ENCODE data around the gene IZUMO4.

Gene IZUMO4

DNA sequence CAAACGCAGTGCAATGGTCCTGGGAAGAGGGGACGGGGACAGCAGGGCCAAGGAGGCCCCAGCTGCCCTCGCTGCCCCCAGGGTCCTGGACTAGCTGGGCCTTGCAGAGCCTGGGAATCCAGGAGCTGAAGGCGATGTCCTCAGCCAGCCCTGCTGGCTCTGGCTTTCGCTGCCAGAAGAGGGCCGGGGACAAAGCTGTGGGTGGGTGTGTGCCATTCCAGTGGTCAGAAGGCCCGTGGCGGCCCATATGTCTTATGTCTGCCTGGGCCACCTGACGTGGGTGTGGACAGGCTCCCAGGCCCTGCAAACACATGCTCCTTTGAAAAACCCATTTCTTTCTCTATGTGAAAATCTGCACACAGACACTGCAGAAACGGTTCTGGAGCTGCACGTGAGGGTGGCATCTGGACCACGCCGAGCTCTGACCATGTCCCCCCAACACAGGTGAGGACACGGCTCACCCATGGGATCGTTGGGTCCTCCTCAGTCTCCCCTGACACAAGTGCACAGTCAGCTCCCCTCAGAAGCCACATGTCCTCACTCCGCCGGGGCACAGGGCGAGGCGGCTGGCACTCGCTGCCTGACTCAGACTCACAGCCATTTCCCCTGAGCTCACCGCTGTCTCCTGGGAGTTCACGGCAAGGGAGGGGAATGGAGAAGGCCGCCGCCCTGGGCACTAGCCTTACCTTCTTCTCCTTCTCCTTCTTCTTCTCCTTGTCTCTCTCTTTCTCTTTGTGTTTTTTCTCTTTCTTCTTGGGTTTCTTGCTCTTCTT, 16.9 kb downstream of the IZUMO4 start:
- no peak overlapping the region for H3K4me3 ChIP-seq (ENCODE audit: low read length)
- peaks cover 99% of the 10 kb centered on the region for H3K36me3 ChIP-seq (ENCODE audit: insufficient read depth, low read length)
- H3K4me1 ChIP-seq (ENCODE audit: insufficient read depth, low read length) = no peaks in the 10 kb centered on the region
- no peak overlapping the region for H2AFZ ChIP-seq (ENCODE audit: low read depth, low read length)
- H3K27me3 ChIP-seq (ENCODE audit: insufficient read depth, low read length) = no peaks in the 10 kb centered on the region
- no peaks in the 10 kb centered on the region for H3K9me3 ChIP-seq (ENCODE audit: low read length)

DNA sequence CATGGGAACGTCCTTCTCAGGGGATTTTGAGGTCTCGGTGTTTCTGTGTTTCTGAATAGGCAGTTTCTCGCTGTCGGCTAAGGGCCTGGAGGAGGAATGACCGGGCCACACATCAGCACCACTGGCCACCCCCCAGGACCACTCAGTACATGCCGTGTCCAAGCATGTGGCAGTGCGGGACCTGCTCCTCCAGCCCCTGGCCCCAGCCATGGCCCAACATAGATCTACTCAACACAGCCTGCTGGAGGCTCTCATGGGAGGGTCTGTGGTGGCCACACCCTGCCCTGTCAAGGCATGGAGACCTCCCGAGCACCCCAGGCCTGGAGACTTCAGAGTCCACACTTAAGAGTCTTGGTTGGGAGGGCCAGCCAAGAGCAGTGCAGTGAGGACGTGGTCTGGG, 17.5 kb downstream of the IZUMO4 start:
- Histone ChIP-seq H3K4me3 (ENCODE audit: low read length) (no peak overlapping the region), H3K36me3 (ENCODE audit: insufficient read depth, low read length) (peaks cover 97% of the 10 kb centered on the region), H3K4me1 (ENCODE audit: insufficient read depth, low read length) (no peaks in the 10 kb centered on the region), H3K9me3 (ENCODE audit: low read length) (no peaks in the 10 kb centered on the region), H3K27me3 (ENCODE audit: insufficient read depth, low read length) (no peaks in the 10 kb centered on the region), H2AFZ (ENCODE audit: low read depth, low read length) (no peak overlapping the region)

DNA sequence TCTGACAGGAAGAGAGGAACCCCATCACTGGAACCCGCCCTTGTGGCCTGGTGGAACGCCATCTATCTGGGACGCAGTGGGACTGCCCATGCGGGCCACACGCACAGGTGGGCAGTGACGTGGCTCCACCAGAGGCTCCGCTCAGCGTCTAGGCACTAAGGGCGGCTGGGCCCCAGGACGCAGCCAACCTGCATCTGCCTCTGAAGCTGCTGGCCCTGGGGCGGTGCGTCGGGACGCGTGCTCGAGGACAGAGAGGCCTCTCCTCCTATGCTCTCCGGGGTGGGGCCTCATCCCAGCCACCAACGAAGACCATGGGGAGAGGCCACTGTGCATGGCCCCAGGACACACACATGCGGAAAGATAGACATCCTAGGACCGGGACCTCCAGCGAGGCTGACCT, 18.1 kb downstream of the IZUMO4 start:
- Histone ChIP-seq H3K27me3 (ENCODE audit: insufficient read depth, low read length) (no peaks in the 10 kb centered on the region), H3K4me3 (ENCODE audit: low read length) (no peak overlapping the region), H3K36me3 (ENCODE audit: insufficient read depth, low read length) (peaks cover 91% of the 10 kb centered on the region), H2AFZ (ENCODE audit: low read depth, low read length) (no peak overlapping the region), H3K9me3 (ENCODE audit: low read length) (no peaks in the 10 kb centered on the region), H3K4me1 (ENCODE audit: insufficient read depth, low read length) (no peaks in the 10 kb centered on the region)

DNA sequence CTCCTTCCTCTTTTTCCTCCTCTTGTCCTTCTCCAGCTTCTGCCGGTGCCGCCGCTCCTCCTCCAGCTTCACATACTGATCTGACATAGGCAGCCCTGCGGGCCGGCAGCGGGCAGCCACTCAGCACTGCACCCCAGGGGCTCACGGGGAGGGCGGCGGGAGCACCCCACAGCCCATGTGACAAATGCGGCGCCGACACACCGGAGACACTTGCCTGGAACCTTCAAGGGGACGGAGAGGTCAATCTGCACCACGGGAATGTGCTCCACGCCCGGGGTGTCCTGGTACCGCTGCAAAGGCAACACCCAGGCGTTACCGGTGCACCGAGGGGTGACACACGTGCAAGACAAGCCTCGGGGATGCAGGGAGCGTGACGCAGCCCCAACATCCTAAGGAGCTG, 18.6 kb downstream of the IZUMO4 start:
- Histone ChIP-seq H3K4me3 (ENCODE audit: low read length) (no peak overlapping the region), H3K9me3 (ENCODE audit: low read length) (no peaks in the 10 kb centered on the region), H2AFZ (ENCODE audit: low read depth, low read length) (no peak overlapping the region), H3K36me3 (ENCODE audit: insufficient read depth, low read length) (peaks cover 91% of the 10 kb centered on the region), H3K27me3 (ENCODE audit: insufficient read depth, low read length) (no peaks in the 10 kb centered on the region), H3K4me1 (ENCODE audit: insufficient read depth, low read length) (no peaks in the 10 kb centered on the region)

DNA sequence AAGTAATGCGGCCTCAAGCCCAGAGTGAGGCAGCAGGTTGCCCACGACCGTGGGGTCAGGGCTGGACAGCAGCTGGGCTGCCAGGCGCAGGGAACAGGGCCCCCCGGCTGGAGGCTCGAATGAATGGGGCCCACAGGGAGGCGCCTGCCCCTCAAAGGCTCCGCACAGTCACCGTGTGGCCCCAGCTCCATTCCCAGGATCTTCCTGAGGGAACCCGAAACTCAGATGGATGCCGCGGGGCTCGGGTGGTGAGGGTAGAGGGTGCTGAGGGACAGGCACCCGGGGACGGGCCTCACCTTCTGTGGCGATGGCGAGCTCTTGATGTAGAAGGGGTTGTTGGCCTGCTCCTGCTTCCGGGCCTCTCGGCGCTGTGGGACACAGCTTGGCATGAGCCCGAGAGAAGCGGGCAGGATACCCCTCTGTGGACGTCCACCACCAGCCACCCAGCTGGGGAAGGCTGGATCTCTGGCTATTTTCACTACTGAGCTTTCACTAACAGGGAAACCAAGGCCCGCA, 19.3 kb downstream of the IZUMO4 start:
- H2AFZ ChIP-seq (ENCODE audit: low read depth, low read length) = no peak overlapping the region
- no peaks in the 10 kb centered on the region for H3K4me1 ChIP-seq (ENCODE audit: insufficient read depth, low read length)
- H3K27me3 ChIP-seq (ENCODE audit: insufficient read depth, low read length) = no peaks in the 10 kb centered on the region
- peaks cover 91% of the 10 kb centered on the region for H3K36me3 ChIP-seq (ENCODE audit: insufficient read depth, low read length)
- H3K4me3 ChIP-seq (ENCODE audit: low read length) = no peak overlapping the region
- no peaks in the 10 kb centered on the region for H3K9me3 ChIP-seq (ENCODE audit: low read length)

DNA sequence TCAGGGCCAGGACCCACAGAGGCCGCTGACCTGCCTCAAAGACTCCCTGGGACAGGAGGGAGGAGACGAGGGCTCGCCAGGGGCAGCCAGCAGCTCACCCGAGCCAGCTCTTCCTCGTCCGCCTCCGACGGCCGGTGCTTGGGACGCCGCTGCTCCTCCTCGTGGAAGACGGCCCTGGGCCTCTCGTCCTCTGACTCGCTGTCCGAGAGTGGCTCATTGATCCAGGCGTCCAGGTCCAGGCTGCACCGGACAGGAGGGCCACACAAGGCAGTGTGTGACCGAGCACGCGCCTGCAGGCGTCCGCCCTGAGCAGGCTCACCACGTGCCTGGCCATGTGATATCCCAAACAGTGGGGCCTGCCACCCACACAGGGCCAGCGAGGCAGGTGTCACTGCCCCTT, 19.8 kb downstream of the IZUMO4 start:
- H2AFZ ChIP-seq (ENCODE audit: low read depth, low read length) = no peak overlapping the region
- H3K9me3 ChIP-seq (ENCODE audit: low read length) = no peaks in the 10 kb centered on the region
- H3K36me3 ChIP-seq (ENCODE audit: insufficient read depth, low read length) = peaks cover 91% of the 10 kb centered on the region
- H3K4me1 ChIP-seq (ENCODE audit: insufficient read depth, low read length) = no peaks in the 10 kb centered on the region
- no peak overlapping the region for H3K4me3 ChIP-seq (ENCODE audit: low read length)
- no peaks in the 10 kb centered on the region for H3K27me3 ChIP-seq (ENCODE audit: insufficient read depth, low read length)

DNA sequence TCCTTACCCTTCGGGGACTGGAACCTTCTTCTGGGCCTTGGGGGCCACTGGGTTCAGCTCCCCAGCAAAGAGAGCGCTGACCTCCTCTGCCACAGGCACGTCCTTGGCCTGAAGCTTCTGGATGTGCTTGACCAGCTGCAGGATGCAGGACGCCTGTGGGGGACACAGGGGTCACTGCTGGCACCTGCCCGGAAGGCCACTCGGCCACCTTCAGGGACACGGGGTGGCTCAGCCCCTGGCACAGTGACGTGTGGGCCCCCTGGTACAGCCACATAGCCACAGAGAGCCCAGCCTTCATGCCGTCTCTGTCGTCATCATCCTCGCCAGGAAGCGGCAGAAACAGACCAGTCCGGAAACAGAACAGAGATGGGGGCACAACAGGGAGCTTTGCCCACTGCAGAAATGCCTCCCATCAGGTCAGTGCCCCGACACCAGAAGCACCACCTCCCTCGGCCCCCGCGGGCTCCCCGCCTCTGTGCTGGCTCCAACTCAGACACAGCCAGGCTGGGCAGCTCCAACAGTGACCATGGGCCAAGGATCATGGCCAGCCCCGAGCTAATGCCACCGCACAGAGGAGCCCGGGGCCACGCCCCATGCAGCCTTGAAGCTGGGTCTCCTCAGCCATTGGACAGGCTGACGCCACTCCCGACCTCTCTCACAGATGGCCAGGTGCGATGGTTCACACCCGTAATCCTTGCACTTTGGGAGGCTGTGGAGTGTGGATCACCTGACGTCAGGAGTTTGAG, 20.7 kb downstream of the IZUMO4 start:
- Histone ChIP-seq H3K9me3 (ENCODE audit: low read length) (no peaks in the 10 kb centered on the region), H3K4me1 (ENCODE audit: insufficient read depth, low read length) (no peaks in the 10 kb centered on the region), H3K27me3 (ENCODE audit: insufficient read depth, low read length) (no peaks in the 10 kb centered on the region), H3K36me3 (ENCODE audit: insufficient read depth, low read length) (peaks cover 91% of the 10 kb centered on the region), H2AFZ (ENCODE audit: low read depth, low read length) (no peak overlapping the region), H3K4me3 (ENCODE audit: low read length) (no peak overlapping the region)

DNA sequence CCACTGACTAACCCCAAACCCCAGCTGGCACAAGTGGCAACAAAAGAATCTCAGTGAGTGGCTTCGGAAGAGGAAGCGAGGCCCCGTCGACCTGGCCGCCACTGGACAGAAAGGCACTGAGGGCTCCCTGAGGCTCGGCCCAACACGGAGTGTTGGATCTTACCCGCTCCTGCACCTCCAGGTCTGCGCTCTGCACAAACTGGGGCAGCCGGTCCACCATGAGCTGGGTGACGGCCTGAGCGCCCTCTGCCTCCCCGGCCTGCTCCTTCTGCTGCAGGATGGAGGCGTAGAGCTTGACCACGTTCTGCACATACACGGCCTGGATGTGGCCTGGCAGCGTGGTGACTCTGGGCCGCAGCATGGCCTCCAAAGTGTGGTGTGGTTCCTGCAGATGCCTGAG, 21.7 kb downstream of the IZUMO4 start:
- H3K9me3 ChIP-seq (ENCODE audit: low read length) = no peaks in the 10 kb centered on the region
- H3K4me1 ChIP-seq (ENCODE audit: insufficient read depth, low read length) = no peaks in the 10 kb centered on the region
- H2AFZ ChIP-seq (ENCODE audit: low read depth, low read length) = no peak overlapping the region
- peaks cover 93% of the 10 kb centered on the region for H3K36me3 ChIP-seq (ENCODE audit: insufficient read depth, low read length)
- no peak overlapping the region for H3K4me3 ChIP-seq (ENCODE audit: low read length)
- H3K27me3 ChIP-seq (ENCODE audit: insufficient read depth, low read length) = no peaks in the 10 kb centered on the region

DNA sequence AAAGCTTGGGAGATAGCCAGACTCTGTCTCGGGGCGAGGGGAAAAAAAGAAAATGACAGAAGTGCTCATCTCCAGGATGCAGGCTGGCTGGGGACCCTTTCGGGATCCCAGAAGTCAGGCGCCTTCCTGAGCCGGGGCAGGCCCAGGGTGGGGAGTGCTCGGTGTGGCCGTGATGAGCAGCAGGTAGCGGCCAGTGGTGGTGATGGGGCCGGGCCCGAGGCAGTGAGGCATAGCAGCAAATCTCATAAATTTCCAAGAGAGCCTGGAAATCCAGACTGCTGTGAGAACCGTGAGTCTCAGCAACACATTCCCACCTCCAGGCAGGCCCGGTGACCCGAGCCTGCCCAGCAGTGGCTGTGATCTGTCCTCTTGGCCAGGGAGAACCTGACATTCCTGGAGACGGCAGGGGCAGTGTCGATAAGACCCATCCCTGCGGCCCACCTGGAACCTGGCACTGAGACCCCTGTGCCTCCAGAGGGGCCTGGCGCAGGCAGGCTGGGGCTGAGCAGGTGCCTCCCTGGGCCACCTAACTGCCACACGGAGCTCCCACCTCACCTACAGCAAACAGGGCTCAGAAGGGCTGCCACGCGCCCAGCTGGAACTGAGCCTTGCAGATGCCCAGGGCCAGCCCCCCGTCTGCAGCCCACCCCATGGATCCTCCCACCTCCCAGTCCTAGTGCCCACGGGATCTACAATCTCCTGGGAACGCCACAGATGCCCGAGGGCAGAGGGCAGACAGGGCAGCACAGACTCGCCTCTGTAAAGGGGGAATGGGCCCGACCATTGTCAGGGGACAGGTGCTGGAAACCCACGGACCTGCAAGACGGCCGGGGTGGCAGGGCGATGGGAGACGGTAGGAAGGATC, 23.4 kb downstream of the IZUMO4 start:
- no peak overlapping the region for H3K4me3 ChIP-seq (ENCODE audit: low read length)
- H3K36me3 ChIP-seq (ENCODE audit: insufficient read depth, low read length) = peaks cover 87% of the 10 kb centered on the region
- H3K9me3 ChIP-seq (ENCODE audit: low read length) = no peaks in the 10 kb centered on the region
- no peaks in the 10 kb centered on the region for H3K27me3 ChIP-seq (ENCODE audit: insufficient read depth, low read length)
- no peaks in the 10 kb centered on the region for H3K4me1 ChIP-seq (ENCODE audit: insufficient read depth, low read length)
- no peak overlapping the region for H2AFZ ChIP-seq (ENCODE audit: low read depth, low read length)

DNA sequence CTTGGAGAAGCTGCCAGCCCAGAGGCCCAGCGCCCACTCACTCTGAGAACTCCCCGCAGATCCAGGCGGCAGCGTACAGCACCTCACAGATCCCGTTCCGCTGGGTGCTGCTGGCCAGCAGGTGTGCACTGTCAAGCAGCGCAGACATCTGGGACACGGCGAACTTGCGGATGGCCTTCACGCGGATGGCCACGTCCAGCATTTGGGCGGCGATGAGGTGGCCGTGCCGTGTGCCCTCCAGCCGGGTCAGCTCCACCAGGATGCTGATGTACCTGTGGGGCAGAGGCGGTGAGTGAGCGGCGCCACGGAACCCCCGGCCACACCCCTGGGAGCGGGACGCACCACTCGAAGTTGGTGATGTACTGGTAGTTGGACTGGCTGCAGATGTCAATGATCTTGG, 24.1 kb downstream of the IZUMO4 start:
- Histone ChIP-seq H3K36me3 (ENCODE audit: insufficient read depth, low read length) (peaks cover 82% of the 10 kb centered on the region), H3K4me1 (ENCODE audit: insufficient read depth, low read length) (no peaks in the 10 kb centered on the region), H3K4me3 (ENCODE audit: low read length) (no peak overlapping the region), H3K27me3 (ENCODE audit: insufficient read depth, low read length) (no peaks in the 10 kb centered on the region), H2AFZ (ENCODE audit: low read depth, low read length) (no peak overlapping the region), H3K9me3 (ENCODE audit: low read length) (no peaks in the 10 kb centered on the region)

DNA sequence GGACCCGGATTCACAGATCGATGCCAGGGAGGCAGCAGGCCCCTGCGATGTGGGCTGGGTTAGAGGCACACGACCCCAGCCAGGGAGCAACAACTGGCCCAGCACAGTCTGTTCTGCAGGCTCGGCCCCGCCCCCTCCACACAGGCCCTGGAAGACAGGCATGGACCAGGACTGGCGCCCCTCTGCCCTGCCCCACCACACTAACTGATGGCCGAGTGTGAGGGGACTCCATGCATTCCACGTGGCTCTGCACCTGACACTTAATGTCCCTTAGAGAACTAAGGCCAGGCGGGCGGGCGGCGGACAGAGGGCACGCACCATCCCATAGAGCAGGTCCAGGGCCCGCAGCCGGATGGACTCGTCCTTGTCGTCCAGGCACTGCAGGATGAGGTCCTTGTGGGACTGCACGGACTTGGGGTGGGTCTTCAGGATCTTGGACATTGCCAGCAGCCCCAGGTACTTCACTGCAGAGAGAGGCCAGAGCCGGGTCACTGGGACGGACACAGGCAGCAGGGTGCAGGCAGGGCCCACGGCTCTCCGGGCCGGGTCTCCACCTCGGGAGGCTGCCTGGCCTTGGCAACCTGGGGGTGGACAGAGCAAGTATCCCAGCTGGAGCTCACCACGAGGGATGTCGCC, 24.8 kb downstream of the IZUMO4 start:
- Histone ChIP-seq H3K4me3 (ENCODE audit: low read length) (no peak overlapping the region), H3K27me3 (ENCODE audit: insufficient read depth, low read length) (no peaks in the 10 kb centered on the region), H3K4me1 (ENCODE audit: insufficient read depth, low read length) (no peaks in the 10 kb centered on the region), H2AFZ (ENCODE audit: low read depth, low read length) (no peak overlapping the region), H3K9me3 (ENCODE audit: low read length) (no peaks in the 10 kb centered on the region), H3K36me3 (ENCODE audit: insufficient read depth, low read length) (peaks cover 78% of the 10 kb centered on the region)

DNA sequence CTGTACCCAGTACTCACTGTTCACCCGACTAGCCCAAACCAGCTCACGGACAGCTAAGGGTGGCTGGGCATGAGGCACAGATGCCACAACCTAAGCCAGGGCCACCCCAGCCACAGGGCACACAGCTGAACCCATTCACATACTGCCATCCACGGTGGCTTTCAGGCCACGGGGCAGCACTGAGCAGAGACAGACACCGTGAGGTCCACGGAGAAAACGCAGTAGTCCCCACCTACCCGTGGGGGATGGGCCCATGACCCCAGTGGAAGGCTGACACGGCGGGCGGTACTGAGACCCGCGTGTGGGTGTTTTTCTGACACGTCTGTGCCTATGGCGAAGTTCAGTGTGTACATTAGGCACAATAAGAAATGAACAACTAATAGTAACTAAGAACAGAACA, 25.5 kb downstream of the IZUMO4 start:
- no peak overlapping the region for H3K4me3 ChIP-seq (ENCODE audit: low read length)
- no peak overlapping the region for H2AFZ ChIP-seq (ENCODE audit: low read depth, low read length)
- H3K36me3 ChIP-seq (ENCODE audit: insufficient read depth, low read length) = peaks cover 77% of the 10 kb centered on the region
- H3K27me3 ChIP-seq (ENCODE audit: insufficient read depth, low read length) = no peaks in the 10 kb centered on the region
- no peaks in the 10 kb centered on the region for H3K9me3 ChIP-seq (ENCODE audit: low read length)
- H3K4me1 ChIP-seq (ENCODE audit: insufficient read depth, low read length) = no peaks in the 10 kb centered on the region
